CD14-positive monocyte (primary cell): ENCODE data around the gene HIGD1A. TPM values are rescaled to one million over a fixed set of nuclear protein-coding genes. Genes with fewer than 3 reads are reported as not detected.

Source experiments
- DNase-seq, 3 donors: peaks; one replicate each; pipeline ENCODE4 v3.0.0-alpha.2; 2011 to 2022
- H2AFZ ChIP-seq: 2 replicates; pipeline ENCODE4 v1.6.0; 2012; ENCODE audit warnings: mild to moderate bottlenecking, low read depth, low read length, inconsistent platforms; ENCODE audit not compliant: insufficient read depth, poor library complexity, severe bottlenecking
- H3K27ac ChIP-seq, 2 donors: 1 replicate in 1 of 2; 2 replicates in 1 of 2; pipeline ENCODE4 v1.5.1; 2012 to 2013; ENCODE audit warnings: low read length in 2 of 2, control low read depth in 1 of 2, inconsistent platforms in 1 of 2, low read depth in 1 of 2, mild to moderate bottlenecking in 1 of 2
- H3K27me3 ChIP-seq, 2 donors: one replicate each; pipeline versions ENCODE4 v1.6.0 to v1.6.1; 2011 to 2013; ENCODE audit warnings: low read length in 2 of 2; ENCODE audit not compliant: control insufficient read depth in 2 of 2, insufficient read depth in 2 of 2
- H3K36me3 ChIP-seq, 2 donors: replicated peaks in 1 of 2; 1 replicate in 1 of 2; 2 replicates in 1 of 2; pipeline versions ENCODE4 v1.5.1 to v1.6.1; 2012 to 2013; ENCODE audit warnings: low read length in 2 of 2, control low read depth in 1 of 2, inconsistent platforms in 1 of 2, mild to moderate bottlenecking in 1 of 2; ENCODE audit not compliant: insufficient read depth in 2 of 2, control insufficient read depth in 1 of 2
- H3K4me1 ChIP-seq, 2 donors: 1 replicate in 1 of 2; 2 replicates in 1 of 2; pipeline versions ENCODE4 v1.5.1 to v1.6.1; 2012 to 2013; ENCODE audit warnings: low read length in 2 of 2, control low read depth in 1 of 2, inconsistent platforms in 1 of 2, mild to moderate bottlenecking in 1 of 2, moderate library complexity in 1 of 2; ENCODE audit not compliant: insufficient read depth in 2 of 2, control insufficient read depth in 1 of 2
- H3K4me2 ChIP-seq: replicated peaks from 2 replicates; pipeline ENCODE3; 2012; ENCODE audit warnings: low read length, moderate library complexity, mild to moderate bottlenecking; ENCODE audit not compliant: poor library complexity, severe bottlenecking; ENCODE audit errors: extremely low read depth
- H3K4me3 ChIP-seq, 3 experiments: fragments of 200-600 bp in 1 of 3; sonication (generic) in 1 of 3; replicated peaks in 1 of 3; 1 replicate in 2 of 3; 2 replicates in 1 of 3; pipeline ENCODE4 v1.5.1; 2011 to 2013; ENCODE audit warnings: low read length in 3 of 3, mild to moderate bottlenecking in 3 of 3, control low read depth in 2 of 3, low read depth in 2 of 3, inconsistent platforms in 1 of 3, moderate library complexity in 1 of 3
- H3K79me2 ChIP-seq: 2 replicates; pipeline ENCODE4 v1.6.0; 2012; ENCODE audit warnings: mild to moderate bottlenecking, control low read depth, inconsistent platforms, low read length, moderate library complexity; ENCODE audit not compliant: insufficient read depth
- H3K9ac ChIP-seq: 2 replicates; pipeline ENCODE4 v1.6.0; 2017; ENCODE audit warnings: low read length, mild to moderate bottlenecking; ENCODE audit not compliant: insufficient read depth, poor library complexity, severe bottlenecking
- H3K9me3 ChIP-seq, 2 donors: replicated peaks in 1 of 2; 1 replicate in 1 of 2; 2 replicates in 1 of 2; pipeline versions ENCODE4 v1.5.1 to v1.6.1; 2012 to 2013; ENCODE audit warnings: low read length in 2 of 2, control low read depth in 1 of 2; ENCODE audit not compliant: control insufficient read depth in 1 of 2, insufficient read depth in 1 of 2
- H4K20me1 ChIP-seq: 2 replicates; pipeline ENCODE4 v1.6.0; 2012; ENCODE audit warnings: mild to moderate bottlenecking, low read length, control low read depth, moderate library complexity; ENCODE audit not compliant: insufficient read depth
- H3K27ac Mint-ChIP-seq, 7 donors: one replicate each; pipeline ENCODE4 v1.8.0; 2020; ENCODE audit warnings: mild to moderate bottlenecking in 7 of 7, mixed read lengths in 7 of 7, moderate library complexity in 6 of 7, inconsistent platforms in 2 of 7
- H3K27me3 Mint-ChIP-seq, 3 donors: one replicate each; pipeline ENCODE4 v1.8.0; 2021 to 2022; ENCODE audit warnings: low read depth in 3 of 3, mild to moderate bottlenecking in 3 of 3, mixed read lengths in 3 of 3, moderate library complexity in 3 of 3, inconsistent platforms in 1 of 3
- H3K36me3 Mint-ChIP-seq, 2 donors: one replicate each; pipeline ENCODE4 v1.8.0; 2020; ENCODE audit warnings: mixed read lengths in 2 of 2, inconsistent platforms in 1 of 2, mild to moderate bottlenecking in 1 of 2
- H3K4me1 Mint-ChIP-seq: one replicate; pipeline ENCODE4 v1.8.0; 2020; ENCODE audit warnings: mild to moderate bottlenecking, mixed read lengths
- H3K4me3 Mint-ChIP-seq, 2 donors: one replicate each; pipeline ENCODE4 v1.8.0; 2020; ENCODE audit warnings: mild to moderate bottlenecking in 2 of 2, mixed read lengths in 2 of 2, moderate library complexity in 1 of 2
- H3K9me3 Mint-ChIP-seq, 7 donors: one replicate each; pipeline ENCODE4 v1.8.0; 2020 to 2022; ENCODE audit warnings: mixed read lengths in 7 of 7, mild to moderate bottlenecking in 6 of 7, moderate library complexity in 6 of 7, inconsistent platforms in 2 of 7
- WGBS: methylation state at CpG from one replicate; pipeline ENCODE4 v1.1.5; 2013; ENCODE audit warnings: missing lambda C conversion rate; ENCODE audit not compliant: insufficient coverage; 5-methylcytosine and 5-hydroxymethylcytosine counted together
- intact Hi-C, 2 donors: fragments of 100-400 bp; cut with micrococcal nuclease; formaldehyde crosslinking; loops; one replicate each; pipeline versions ENCODE4 v1.15.0 to v1.15.1; 2023
- polyA plus RNA-seq, 3 donors: library from polyadenylated mRNA; depleted of rRNA in 1 of 3; unstranded in 2 of 3; stranded (reverse) in 1 of 3; fragments of 300-500 nt in 2 of 3; fragments of >200 nt in 1 of 3; fragmentation: Illumina TruSeq in 2 of 3; gene quantifications; 1 replicate in 2 of 3; 2 replicates in 1 of 3; pipeline ENCODE4 v1.2.3, GENCODE V29; 2012 to 2021
- TF ChIP-seq, protein P1 (sequence below): fragments of 200-600 bp; IDR thresholded peaks from one replicate; pipeline ENCODE4 v1.8.0; 2022; ENCODE audit warnings: antibody characterized with exemption, mild to moderate bottlenecking

Gene HIGD1A
- polyA plus RNA-seq, 3 donors, result 34.8 to 115 (median 104) TPM

DNA sequence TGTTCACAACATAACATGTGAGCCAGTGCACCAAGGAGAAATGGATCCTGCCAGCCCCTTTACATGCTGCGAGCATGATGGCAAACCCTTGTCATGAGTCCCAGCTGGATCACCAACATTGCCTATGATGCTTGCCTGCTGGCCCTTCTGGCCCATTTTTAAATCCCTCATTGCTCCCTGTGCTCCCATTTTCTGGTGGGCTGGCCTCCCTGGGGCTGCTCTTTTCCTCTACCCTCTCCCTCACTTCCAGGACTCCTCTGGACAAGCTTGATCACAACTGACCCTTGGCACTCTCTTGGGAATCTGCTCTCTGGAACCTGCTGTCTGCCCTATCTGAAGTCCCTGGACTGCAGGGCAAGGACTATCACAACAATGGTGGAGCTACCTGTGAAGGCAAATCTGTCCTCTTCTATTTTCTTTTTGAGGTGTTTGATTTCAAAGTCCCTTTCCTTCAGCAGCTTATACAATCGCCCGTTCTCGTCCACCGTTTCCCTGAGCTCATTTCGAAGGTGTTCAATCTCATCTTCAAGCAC, 47.5 kb downstream of the HIGD1A start:
- peaks cover 19 to 29% of the 10 kb centered on the region in 2 donors for H3K4me1 ChIP-seq
- Mint-ChIP-seq H3K27me3 (peaks cover 0 to 5% (median 0%) of the 10 kb centered on the region in 3 donors), H3K36me3 (peaks cover 7 to 15% of the 10 kb centered on the region in 2 donors), H3K9me3 (peaks cover 0 to 6% (median 0%) of the 10 kb centered on the region in 7 donors), H3K4me3 (no peak overlapping the region), H3K27ac (no peak overlapping the region), H3K4me1 (peaks cover 29% of the 10 kb centered on the region)
- no peak for DNase-seq
- no peak overlapping the region for H3K4me2 ChIP-seq
- H4K20me1 ChIP-seq, result no peaks in the 10 kb centered on the region
- 98% methylated on average over 3 of the region's 6 CpGs for WGBS
- H3K27me3 ChIP-seq, result no peaks in the 10 kb centered on the region
- H2AFZ ChIP-seq, result no peak overlapping the region
- TF ChIP-seq, protein P1, sequence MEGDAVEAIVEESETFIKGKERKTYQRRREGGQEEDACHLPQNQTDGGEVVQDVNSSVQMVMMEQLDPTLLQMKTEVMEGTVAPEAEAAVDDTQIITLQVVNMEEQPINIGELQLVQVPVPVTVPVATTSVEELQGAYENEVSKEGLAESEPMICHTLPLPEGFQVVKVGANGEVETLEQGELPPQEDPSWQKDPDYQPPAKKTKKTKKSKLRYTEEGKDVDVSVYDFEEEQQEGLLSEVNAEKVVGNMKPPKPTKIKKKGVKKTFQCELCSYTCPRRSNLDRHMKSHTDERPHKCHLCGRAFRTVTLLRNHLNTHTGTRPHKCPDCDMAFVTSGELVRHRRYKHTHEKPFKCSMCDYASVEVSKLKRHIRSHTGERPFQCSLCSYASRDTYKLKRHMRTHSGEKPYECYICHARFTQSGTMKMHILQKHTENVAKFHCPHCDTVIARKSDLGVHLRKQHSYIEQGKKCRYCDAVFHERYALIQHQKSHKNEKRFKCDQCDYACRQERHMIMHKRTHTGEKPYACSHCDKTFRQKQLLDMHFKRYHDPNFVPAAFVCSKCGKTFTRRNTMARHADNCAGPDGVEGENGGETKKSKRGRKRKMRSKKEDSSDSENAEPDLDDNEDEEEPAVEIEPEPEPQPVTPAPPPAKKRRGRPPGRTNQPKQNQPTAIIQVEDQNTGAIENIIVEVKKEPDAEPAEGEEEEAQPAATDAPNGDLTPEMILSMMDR, result no peak
- H3K79me2 ChIP-seq, result no peaks in the 10 kb centered on the region
- intact Hi-C loops, result no loop called here
- no peak overlapping the region for H3K27ac ChIP-seq
- H3K9me3 ChIP-seq, result no peaks in the 10 kb centered on the region
- H3K4me3 ChIP-seq, result no peak overlapping the region
- H3K9ac ChIP-seq, result no peak overlapping the region
- no peaks in the 10 kb centered on the region for H3K36me3 ChIP-seq

DNA sequence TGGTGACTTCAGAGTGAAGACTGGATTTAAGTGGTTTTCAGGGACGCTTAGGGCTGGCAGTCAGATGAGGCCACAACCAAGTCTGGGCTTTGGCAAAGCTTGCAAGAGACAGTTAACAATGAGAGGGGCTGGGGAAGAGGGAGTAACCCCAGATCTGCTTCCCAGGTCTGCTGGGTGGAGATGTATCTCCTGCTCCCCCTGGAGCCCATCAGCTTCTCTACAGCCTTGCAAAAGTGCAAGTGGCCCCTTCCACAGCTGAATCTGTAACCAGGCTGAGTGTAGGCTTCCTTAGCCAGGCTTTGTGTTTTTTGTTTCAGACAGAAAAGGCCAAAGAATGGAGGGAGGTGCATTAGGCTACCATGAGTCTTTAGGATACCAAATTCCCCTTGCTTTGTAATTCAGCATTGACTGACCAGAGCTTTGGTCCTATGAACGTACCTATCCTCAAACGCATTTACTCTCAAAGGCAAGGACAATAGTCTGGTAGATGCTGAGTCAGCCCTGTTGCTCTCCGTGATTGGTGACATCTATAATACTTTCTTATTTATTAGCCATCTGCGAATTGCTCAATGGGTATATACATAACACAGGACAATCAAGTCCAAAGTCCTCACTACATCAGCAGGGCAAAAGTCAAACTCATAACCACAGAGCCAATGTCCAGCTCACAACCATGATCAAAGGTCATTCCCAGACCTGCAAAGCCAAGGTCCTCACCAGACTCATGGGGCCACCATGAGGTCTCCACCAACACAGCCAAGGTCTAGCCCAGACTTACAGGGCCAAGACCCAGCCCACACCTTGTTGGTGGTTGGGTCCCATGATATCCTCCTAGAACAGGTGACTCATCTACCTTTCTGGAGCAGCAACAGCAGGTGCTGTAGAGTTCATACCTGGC, 48.4 kb downstream of the HIGD1A start:
- intact Hi-C loops, result no loop called here

More for the DNA sequence above, 48.4 kb downstream of the HIGD1A start:
- TF ChIP-seq, protein P1, result peak; percentile 61
- Histone ChIP-seq H3K4me1 (peaks cover 11 to 21% of the 10 kb centered on the region in 2 donors), H2AFZ (no peak overlapping the region), H3K9me3 (no peaks in the 10 kb centered on the region), H3K4me3 (no peak overlapping the region), H3K9ac (no peak overlapping the region), H3K27me3 (no peaks in the 10 kb centered on the region), H3K79me2 (no peaks in the 10 kb centered on the region), H3K36me3 (no peaks in the 10 kb centered on the region), H3K27ac (no peak overlapping the region), H4K20me1 (no peaks in the 10 kb centered on the region), H3K4me2 (no peak overlapping the region)
- peaks cover 21% of the 10 kb centered on the region for H3K4me1 Mint-ChIP-seq
- 33% methylated on average over 1 of the region's 5 CpGs for WGBS
- peaks cover 9 to 14% of the 10 kb centered on the region in 2 donors for H3K36me3 Mint-ChIP-seq
- peaks cover 0 to 5% (median 0%) of the 10 kb centered on the region in 3 donors for H3K27me3 Mint-ChIP-seq
- peak in 2 of 3 donors; percentile 24 to 36 for DNase-seq
- no peak overlapping the region for H3K4me3 Mint-ChIP-seq
- H3K27ac Mint-ChIP-seq, result peak overlapping the region in 2 of 7 donors; percentile 66 to 84
- peaks cover 0 to 6% (median 0%) of the 10 kb centered on the region in 7 donors for H3K9me3 Mint-ChIP-seq
